Measurements from ENCODE around the gene OLAH.
"Not testable (repeated sequence)": the region's sequence is repeated elsewhere in the genome, so short reads cannot be mapped to it uniquely, and the experiment has no call there.

OLAH gene

GRCh38 chr10:15043674-15044073, at the start of gene OLAH:
Gene OLAH, plus strand, starts transcription at chr10:15043943. Its CDS starts 3,346 bp downstream, at chr10:15047289.
- TF ChIP-seq CTCF (IDR thresholded peaks at IDR 0.05; ENCODE audit: borderline replicate concordance, insufficient read depth, low read depth, low read length): no peak
- no peak within 1 kb of the TSS for H3K4me3 ChIP-seq (ENCODE audit: low read depth, low read length)

GRCh38 chr10:14995964-14996565, 47.7 kb upstream of the OLAH start:
- H3K4me3 ChIP-seq (ENCODE audit: low read depth, low read length): no peak overlapping the region
- TF ChIP-seq CTCF (IDR thresholded peaks at IDR 0.05; ENCODE audit: borderline replicate concordance, insufficient read depth, low read depth, low read length): no peak

GRCh38 chr10:15013530-15013929, 30.2 kb upstream of the OLAH start:
- not testable (repeated sequence) for H3K4me3 ChIP-seq (ENCODE audit: low read depth, low read length)

- TF ChIP-seq CTCF (IDR thresholded peaks at IDR 0.05; ENCODE audit: borderline replicate concordance, insufficient read depth, low read depth, low read length): no peak
Measured at GRCh38 chr10:15015451-15015850, 28.3 kb upstream of the OLAH start.

GRCh38 chr10:15020966-15021365, 22.8 kb upstream of the OLAH start:
- not testable (repeated sequence) for H3K4me3 ChIP-seq (ENCODE audit: low read depth, low read length)

More at GRCh38 chr10:15015451-15015850, 28.3 kb upstream of the OLAH start:
- no peak overlapping the region for H3K4me3 ChIP-seq (ENCODE audit: low read depth, low read length)

GRCh38 chr10:15023079-15023478, 20.7 kb upstream of the OLAH start:
- not testable (repeated sequence) for H3K4me3 ChIP-seq (ENCODE audit: low read depth, low read length)

GRCh38 chr10:15024017-15025004, 19.4 kb upstream of the OLAH start:
- H3K4me3 ChIP-seq (ENCODE audit: low read depth, low read length): not testable (repeated sequence)

GRCh38 chr10:15025040-15025439, 18.7 kb upstream of the OLAH start:
- not testable (repeated sequence) for H3K4me3 ChIP-seq (ENCODE audit: low read depth, low read length)

GRCh38 chr10:15027741-15028140, 16.0 kb upstream of the OLAH start:
- no peak for TF ChIP-seq CTCF (IDR thresholded peaks at IDR 0.05; ENCODE audit: borderline replicate concordance, insufficient read depth, low read depth, low read length)
- no peak overlapping the region for H3K4me3 ChIP-seq (ENCODE audit: low read depth, low read length)

Data from GM12875 (cell line).